ENCODE measurements around the gene ULBP2. TPM values are rescaled to one million over a fixed set of nuclear protein-coding genes. Genes with fewer than 3 reads are reported as not detected.

ULBP2 gene
- polyA plus RNA-seq, 1 donor (not counting 4 experiments of a cell fraction or from before 2014, with no cell fraction given): 11.8 TPM

GRCh38 chr6:149960488-149960887 lies 18.7 kb downstream of the ULBP2 start:
- H3K36me3 ChIP-seq (ENCODE audit: control insufficient read depth in 2 of 2, extremely low read depth in 1 of 2, insufficient read depth in 2 of 2, low read length in 2 of 2): no peaks in the 10 kb centered on the region
- H3K27me3 ChIP-seq (ENCODE audit: control insufficient read depth, extremely low read depth, insufficient read depth, low read length): peaks cover 36% of the 10 kb centered on the region
- no peak for DNase-seq (ENCODE audit: low read depth, low spot score)
- H3K4me1 ChIP-seq (ENCODE audit: control insufficient read depth, extremely low read depth, insufficient read depth, low read length): peaks cover 10% of the 10 kb centered on the region
- no peak overlapping the region for H3K27ac ChIP-seq (ENCODE audit: control insufficient read depth, insufficient read depth, low read length)
- H3K4me3 ChIP-seq (ENCODE audit: control insufficient read depth in 2 of 3, extremely low read depth in 1 of 3, insufficient read depth in 2 of 3, low read depth in 1 of 3, low read length in 3 of 3): no peak overlapping the region
- TF ChIP-seq EZH2 (IDR thresholded peaks at IDR 0.05; ENCODE audit: low read length): no peak
- TF ChIP-seq CTCF (optimal IDR thresholded peaks at IDR 0.05 in 1 of 3, IDR thresholded peaks at IDR 0.05 in 1 of 3, conservative IDR thresholded peaks at IDR 0.05 in 1 of 3; ENCODE audit: extremely low read depth in 1 of 3, insufficient read depth in 2 of 3, low read length in 3 of 3): no peak
- H4K20me1 ChIP-seq (ENCODE audit: control insufficient read depth, extremely low read depth, insufficient read depth, low read length): no peaks in the 10 kb centered on the region
- H3K9ac ChIP-seq (ENCODE audit: control insufficient read depth, extremely low read depth, insufficient read depth, low read length): no peak overlapping the region
- no peak overlapping the region for H3K4me2 ChIP-seq (ENCODE audit: control insufficient read depth, extremely low read depth, insufficient read depth, low read depth, low read length)
- no peak overlapping the region for H2AFZ ChIP-seq (ENCODE audit: control insufficient read depth, low read length)
- H3K9me1 ChIP-seq (ENCODE audit: control insufficient read depth, extremely low read depth, insufficient read depth, low read length): no peaks in the 10 kb centered on the region
- no peaks in the 10 kb centered on the region for H3K79me2 ChIP-seq (ENCODE audit: control insufficient read depth, insufficient read depth, low read length)
- dilution Hi-C loops (cut with MboI; ENCODE audit: extremely low pct_ligation_motif_present, low sequenced_read_pairs): no loop called here
- no peak for FAIRE-seq
- H3K9me3 ChIP-seq (ENCODE audit: control insufficient read depth, low read depth, low read length): no peaks in the 10 kb centered on the region

DNA sequence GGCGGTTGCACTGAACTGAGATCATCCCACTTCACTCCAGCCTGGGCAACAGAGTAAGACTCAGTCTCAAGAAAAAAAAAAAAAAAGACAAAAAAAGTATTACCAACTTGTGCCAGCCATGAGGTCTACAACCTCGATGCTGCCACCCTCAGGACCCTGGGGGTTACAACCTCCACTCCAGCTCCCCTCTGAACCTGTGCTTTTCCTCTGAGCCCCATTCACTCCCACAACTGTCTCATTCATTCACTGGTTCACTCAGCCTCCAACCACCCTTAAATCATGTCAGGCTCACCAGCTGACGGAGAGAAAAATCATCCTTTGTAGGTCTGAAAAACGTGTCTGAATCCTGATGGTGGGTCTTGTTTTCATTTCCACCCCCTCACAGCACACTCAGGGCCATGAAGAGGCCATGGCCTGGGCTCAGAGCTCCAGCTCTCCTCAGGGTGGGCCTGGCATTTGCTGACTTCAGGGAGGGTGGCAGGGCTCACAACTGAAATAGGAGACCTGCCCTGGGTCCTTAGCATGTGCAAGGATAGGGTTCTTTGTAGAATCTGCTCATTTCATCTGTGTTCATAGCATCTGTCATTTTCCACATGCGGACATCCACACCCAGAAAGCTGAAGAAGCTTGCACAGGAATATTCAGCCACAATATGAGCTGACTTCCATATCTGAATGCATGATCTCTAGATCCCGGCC lies 20.1 kb downstream of the ULBP2 start:
- H3K4me2 ChIP-seq (ENCODE audit: control insufficient read depth, extremely low read depth, insufficient read depth, low read depth, low read length): no peak overlapping the region
- FAIRE-seq: no peak
- no peak overlapping the region for H3K4me3 ChIP-seq (ENCODE audit: control insufficient read depth in 2 of 3, extremely low read depth in 1 of 3, insufficient read depth in 2 of 3, low read depth in 1 of 3, low read length in 3 of 3)
- H4K20me1 ChIP-seq (ENCODE audit: control insufficient read depth, extremely low read depth, insufficient read depth, low read length): no peaks in the 10 kb centered on the region
- peaks cover 31% of the 10 kb centered on the region for H3K27me3 ChIP-seq (ENCODE audit: control insufficient read depth, extremely low read depth, insufficient read depth, low read length)
- H3K9me1 ChIP-seq (ENCODE audit: control insufficient read depth, extremely low read depth, insufficient read depth, low read length): no peaks in the 10 kb centered on the region
- H2AFZ ChIP-seq (ENCODE audit: control insufficient read depth, low read length): no peak overlapping the region
- no peak for DNase-seq (ENCODE audit: low read depth, low spot score)
- H3K27ac ChIP-seq (ENCODE audit: control insufficient read depth, insufficient read depth, low read length): no peak overlapping the region
- H3K9ac ChIP-seq (ENCODE audit: control insufficient read depth, extremely low read depth, insufficient read depth, low read length): no peak overlapping the region
- no peaks in the 10 kb centered on the region for H3K36me3 ChIP-seq (ENCODE audit: control insufficient read depth in 2 of 2, extremely low read depth in 1 of 2, insufficient read depth in 2 of 2, low read length in 2 of 2)
- H3K4me1 ChIP-seq (ENCODE audit: control insufficient read depth, extremely low read depth, insufficient read depth, low read length): peaks cover 10% of the 10 kb centered on the region
- dilution Hi-C loops (cut with MboI; ENCODE audit: extremely low pct_ligation_motif_present, low sequenced_read_pairs): no loop called here
- TF ChIP-seq EZH2 (IDR thresholded peaks at IDR 0.05; ENCODE audit: low read length) (no peak), CTCF (optimal IDR thresholded peaks at IDR 0.05 in 1 of 3, IDR thresholded peaks at IDR 0.05 in 1 of 3, conservative IDR thresholded peaks at IDR 0.05 in 1 of 3; ENCODE audit: extremely low read depth in 1 of 3, insufficient read depth in 2 of 3, low read length in 3 of 3) (peak; percentile 23 to 45 (median 26))
- no peaks in the 10 kb centered on the region for H3K9me3 ChIP-seq (ENCODE audit: control insufficient read depth, low read depth, low read length)
- no peaks in the 10 kb centered on the region for H3K79me2 ChIP-seq (ENCODE audit: control insufficient read depth, insufficient read depth, low read length)

Measured in keratinocyte (primary cell).